NB4 (cell line): Measurements from ENCODE around the gene ELAVL3.

Experiments
- CTCF ChIP-seq: IDR thresholded peaks from one replicate; pipeline ENCODE4 v1.5.1; 2012; ENCODE audit warnings: low read depth, low read length
- MYC ChIP-seq: IDR thresholded peaks from 2 replicates; pipeline ENCODE4 v1.6.1; 2011; ENCODE audit warnings: low read depth, low read length
- POLR2A ChIP-seq: IDR thresholded peaks from 2 replicates; pipeline ENCODE4 v1.6.1; 2011; ENCODE audit warnings: mild to moderate bottlenecking; ENCODE audit not compliant: insufficient read length; ENCODE audit errors: extremely low read depth

- TF ChIP-seq MYC (no peak), CTCF (no peak), POLR2A (no peak)
These were observed 59.3 kb downstream of the ELAVL3 start for GRCh38 chr19:11421371-11422098.
